T-cell (primary cell): ENCODE data around the gene MED12. TPM values are rescaled to one million over a fixed set of nuclear protein-coding genes. Genes with fewer than 3 reads are reported as not detected.

Source experiments
- ATAC-seq, 4 experiments: fragments of 200-7000 bp in 3 of 4; fragments of 150-1000 bp in 1 of 4; cut with Tn5 transposase; replicated peaks in 1 of 4; 1 replicate in 3 of 4; 2 replicates in 1 of 4; pipeline ENCODE4 v1.10.0; 2021; ENCODE audit warnings: moderate library complexity in 3 of 4, mild to moderate bottlenecking in 2 of 4, moderate number of reproducible peaks in 1 of 4
- CTCF ChIA-PET, 2 donors: fragments of 300-600 bp; sonication (Branson Sonifier 250); formaldehyde crosslinking; loops; one replicate each; lab custom pipeline; 2022; ENCODE audit warnings: antibody characterized with exemption in 2 of 2; lab: Charles Lee
- POLR2A ChIA-PET, 2 donors: fragments of 300-600 bp; sonication (Branson Sonifier 250); formaldehyde crosslinking; loops; one replicate each; lab custom pipeline; 2022; ENCODE audit warnings: antibody characterized with exemption in 2 of 2; lab: Charles Lee
- DNase-seq, 35 experiments: peaks; one replicate each; pipeline versions ENCODE4 v3.0.0 to v3.0.0-alpha.2; 2013 to 2023
- H3K27ac ChIP-seq: one replicate; pipeline ENCODE4 v1.5.1; 2013; ENCODE audit warnings: low read length
- H3K27me3 ChIP-seq, 2 experiments: replicated peaks in 1 of 2; 1 replicate in 1 of 2; 2 replicates in 1 of 2; pipeline versions ENCODE4 v1.6.1 to v1.7.0; 2013; ENCODE audit warnings: low read length in 1 of 2, mixed read lengths in 1 of 2; ENCODE audit not compliant: control insufficient read depth in 2 of 2, insufficient read depth in 2 of 2; ENCODE audit errors: extremely low read depth in 1 of 2
- H3K36me3 ChIP-seq, 2 donors: 1 replicate in 1 of 2; 2 replicates in 1 of 2; pipeline versions ENCODE4 v1.6.1 to v1.7.0; 2013; ENCODE audit warnings: low read length in 1 of 2; ENCODE audit not compliant: control insufficient read depth in 2 of 2, insufficient read depth in 1 of 2; ENCODE audit errors: extremely low read depth in 1 of 2
- H3K4me1 ChIP-seq, 2 experiments: 1 replicate in 1 of 2; 2 replicates in 1 of 2; pipeline versions ENCODE4 v1.6.1 to v1.7.0; 2013; ENCODE audit warnings: low read length in 2 of 2, mixed read lengths in 1 of 2; ENCODE audit not compliant: insufficient read depth in 2 of 2, control insufficient read depth in 1 of 2; ENCODE audit errors: extremely low read depth in 1 of 2
- H3K4me3 ChIP-seq, 2 donors: 1 replicate in 1 of 2; 2 replicates in 1 of 2; pipeline versions ENCODE4 v1.5.1 to v1.7.0; 2013; ENCODE audit warnings: mild to moderate bottlenecking in 2 of 2, low read length in 1 of 2, moderate library complexity in 1 of 2; ENCODE audit not compliant: control insufficient read depth in 1 of 2; ENCODE audit errors: extremely low read depth in 1 of 2
- H3K9me3 ChIP-seq: 2 replicates; pipeline ENCODE4 v1.7.0; 2013
- H3K27ac Mint-ChIP-seq, 2 donors: one replicate each; pipeline ENCODE4 v1.8.0; 2020 to 2021; ENCODE audit warnings: mild to moderate bottlenecking in 2 of 2, mixed read lengths in 2 of 2
- H3K27me3 Mint-ChIP-seq, 2 donors: one replicate each; pipeline ENCODE4 v1.8.0; 2021 to 2022; ENCODE audit warnings: mixed read lengths in 2 of 2
- H3K36me3 Mint-ChIP-seq: one replicate; pipeline ENCODE4 v1.8.0; 2021; ENCODE audit warnings: mixed read lengths
- H3K4me1 Mint-ChIP-seq, 3 donors: one replicate each; pipeline ENCODE4 v1.8.0; 2020 to 2022; ENCODE audit warnings: mixed read lengths in 3 of 3, mild to moderate bottlenecking in 1 of 3
- H3K4me3 Mint-ChIP-seq, 3 donors: one replicate each; pipeline ENCODE4 v1.8.0; 2020 to 2022; ENCODE audit warnings: mild to moderate bottlenecking in 3 of 3, mixed read lengths in 3 of 3, moderate library complexity in 3 of 3
- H3K9me3 Mint-ChIP-seq, 3 donors: one replicate each; pipeline ENCODE4 v1.8.0; 2020 to 2022; ENCODE audit warnings: mixed read lengths in 3 of 3
- WGBS: methylation state at CpG from one replicate; pipeline ENCODE4 v1.1.5; 2013; ENCODE audit warnings: missing lambda C conversion rate; ENCODE audit not compliant: insufficient coverage; 5-methylcytosine and 5-hydroxymethylcytosine counted together
- total RNA-seq, 35 experiments: library from RNA in 6 of 35; stranded (reverse) in 6 of 35; fragments of 120-200 nt in 1 of 35; gene quantifications; one replicate each; pipeline versions ENCODE4 v1.2.1 to v1.2.4 and lab custom pipeline; 2013 to 2026

Gene MED12
- total RNA-seq, 5 donors from 2014 or later (not counting 1 experiment from before 2014, with no cell fraction given), result 63.8 to 78.3 (median 72.0) TPM

GRCh38 chrX:71167031-71167781, 48.8 kb downstream of the MED12 start:
- no peaks in the 10 kb centered on the region for H3K9me3 ChIP-seq
- no peak overlapping the region for H3K27ac ChIP-seq
- no peak overlapping the region for H3K4me3 ChIP-seq
- WGBS, result 97% methylated on average over 5 of the region's 17 CpGs
- DNase-seq, result no peak
- peaks cover 4 to 11% (median 6%) of the 10 kb centered on the region in 3 donors for H3K4me1 Mint-ChIP-seq
- peaks cover 0 to 14% of the 10 kb centered on the region in 2 donors for H3K27me3 Mint-ChIP-seq
- no peaks in the 10 kb centered on the region for H3K4me1 ChIP-seq
- no peaks in the 10 kb centered on the region for H3K36me3 Mint-ChIP-seq
- ChIA-PET CTCF (no interaction called here), POLR2A (interaction anchor here in 1 of 2 donors (0.5 kb wide), 1 partner anchor 33 kb away, joined by 4 read pairs; no protein-coding TSS in a partner anchor)
- no peaks in the 10 kb centered on the region for H3K9me3 Mint-ChIP-seq
- H3K36me3 ChIP-seq, result peaks cover 0 to 12% of the 10 kb centered on the region in 2 donors
- H3K27ac Mint-ChIP-seq, result no peak overlapping the region
- no peaks in the 10 kb centered on the region for H3K27me3 ChIP-seq
- ATAC-seq, result no peak
- no peak overlapping the region for H3K4me3 Mint-ChIP-seq

GRCh38 chrX:71168134-71168533, 49.7 kb downstream of the MED12 start:
- Histone ChIP-seq H3K27me3 (no peaks in the 10 kb centered on the region), H3K36me3 (peaks cover 0 to 7% of the 10 kb centered on the region in 2 donors), H3K4me1 (no peaks in the 10 kb centered on the region), H3K9me3 (no peaks in the 10 kb centered on the region), H3K4me3 (no peak overlapping the region), H3K27ac (no peak overlapping the region)
- POLR2A ChIA-PET, result no interaction called here
- no CpG with 5 or more reads among the region's 8 CpGs for WGBS
- CTCF ChIA-PET, result no interaction called here
- Mint-ChIP-seq H3K9me3 (no peaks in the 10 kb centered on the region), H3K27me3 (peaks cover 0 to 8% of the 10 kb centered on the region in 2 donors), H3K4me1 (peaks cover 4 to 11% (median 6%) of the 10 kb centered on the region in 3 donors), H3K27ac (no peak overlapping the region), H3K36me3 (no peaks in the 10 kb centered on the region), H3K4me3 (no peak overlapping the region)
- DNase-seq (no peak), ATAC-seq (no peak)

- Mint-ChIP-seq H3K4me1 (peaks cover 4 to 11% (median 6%) of the 10 kb centered on the region in 3 donors), H3K4me3 (no peak overlapping the region), H3K36me3 (peaks cover 4% of the 10 kb centered on the region), H3K27ac (no peak overlapping the region), H3K27me3 (peaks cover 0 to 8% of the 10 kb centered on the region in 2 donors), H3K9me3 (no peaks in the 10 kb centered on the region)
- CTCF ChIA-PET, result no interaction called here
- peaks cover 0 to 9% of the 10 kb centered on the region in 2 donors for H3K36me3 ChIP-seq
- WGBS, result 94% methylated on average over 6 of the region's 22 CpGs
- no peak for DNase-seq
- POLR2A ChIA-PET, result interaction anchor here in 1 of 2 donors (0.5 kb wide), 1 partner anchor 1111 kb away, joined by 4 read pairs; no protein-coding TSS in a partner anchor
- H3K27me3 ChIP-seq, result no peaks in the 10 kb centered on the region
- ATAC-seq, result no peak
- H3K27ac ChIP-seq, result no peak overlapping the region
- no peaks in the 10 kb centered on the region for H3K9me3 ChIP-seq
- no peaks in the 10 kb centered on the region for H3K4me1 ChIP-seq
- no peak overlapping the region for H3K4me3 ChIP-seq
Observed at GRCh38 chrX:71169586-71169985, 51.2 kb downstream of the MED12 start.

GRCh38 chrX:71170660-71171059, 52.3 kb downstream of the MED12 start:
- ChIA-PET CTCF (no interaction called here), POLR2A (no interaction called here)
- H3K27ac Mint-ChIP-seq, result no peak overlapping the region
- DNase-seq, result no peak
- Histone ChIP-seq H3K36me3 (peaks cover 0 to 9% of the 10 kb centered on the region in 2 donors), H3K4me1 (no peaks in the 10 kb centered on the region), H3K27ac (no peak overlapping the region), H3K9me3 (no peaks in the 10 kb centered on the region), H3K4me3 (no peak overlapping the region), H3K27me3 (no peaks in the 10 kb centered on the region)
- no peak for ATAC-seq
- peaks cover 4% of the 10 kb centered on the region for H3K36me3 Mint-ChIP-seq
- no peak overlapping the region for H3K4me3 Mint-ChIP-seq
- 100% methylated on average over 1 of the region's 5 CpGs for WGBS
- H3K9me3 Mint-ChIP-seq, result no peaks in the 10 kb centered on the region
- H3K27me3 Mint-ChIP-seq, result peaks cover 0 to 8% of the 10 kb centered on the region in 2 donors
- peaks cover 4 to 11% (median 6%) of the 10 kb centered on the region in 3 donors for H3K4me1 Mint-ChIP-seq

- ATAC-seq, result no peak
- Histone ChIP-seq H3K4me1 (no peaks in the 10 kb centered on the region), H3K4me3 (no peak overlapping the region), H3K9me3 (no peaks in the 10 kb centered on the region), H3K36me3 (peaks cover 0 to 9% of the 10 kb centered on the region in 2 donors), H3K27ac (no peak overlapping the region), H3K27me3 (no peaks in the 10 kb centered on the region)
- Mint-ChIP-seq H3K27me3 (peaks cover 0 to 8% of the 10 kb centered on the region in 2 donors), H3K4me3 (no peak overlapping the region), H3K27ac (peak overlapping the region; percentile 59 to 66), H3K4me1 (peaks cover 4 to 11% (median 6%) of the 10 kb centered on the region in 3 donors), H3K9me3 (no peaks in the 10 kb centered on the region), H3K36me3 (peaks cover 4% of the 10 kb centered on the region)
- no peak for DNase-seq
- POLR2A ChIA-PET, result no interaction called here
- CTCF ChIA-PET, result no interaction called here
- no CpG with 5 or more reads among the region's 12 CpGs for WGBS
Observed at GRCh38 chrX:71171110-71171801, 52.9 kb downstream of the MED12 start.

- Histone ChIP-seq H3K27me3 (no peaks in the 10 kb centered on the region), H3K4me1 (no peaks in the 10 kb centered on the region), H3K27ac (no peak overlapping the region), H3K9me3 (no peaks in the 10 kb centered on the region), H3K36me3 (peaks cover 0 to 5% of the 10 kb centered on the region in 2 donors), H3K4me3 (no peak overlapping the region)
- CTCF ChIA-PET, result interaction anchor here in 1 of 2 donors (0.6 kb wide), 1 partner anchor 9 kb away, joined by 3 read pairs; no protein-coding TSS in a partner anchor
- ATAC-seq, result no peak
- Mint-ChIP-seq H3K27me3 (peaks cover 0 to 9% of the 10 kb centered on the region in 2 donors), H3K4me3 (no peak overlapping the region), H3K27ac (no peak overlapping the region), H3K4me1 (peaks cover 4 to 11% (median 6%) of the 10 kb centered on the region in 3 donors), H3K9me3 (no peaks in the 10 kb centered on the region), H3K36me3 (peaks cover 14% of the 10 kb centered on the region)
- 83% methylated on average over 1 of the region's 2 CpGs for WGBS
- DNase-seq, result no peak
- POLR2A ChIA-PET, result no interaction called here
Observed at GRCh38 chrX:71173440-71173839, 55.0 kb downstream of the MED12 start.
